GM12875 (cell line): ENCODE measurements around the gene CST2.
"Not testable (repeated sequence)": the region's sequence is repeated elsewhere in the genome, so short reads cannot be mapped to it uniquely, and the experiment has no call there.

Source experiments
- H3K4me3 ChIP-seq: one replicate; pipeline ENCODE4 v1.5.1; 2011; ENCODE audit warnings: low read depth, low read length, control low read depth
- TF ChIP-seq, protein P1 (sequence below): IDR thresholded peaks from 2 replicates; pipeline ENCODE4 v1.5.1; 2011; ENCODE audit warnings: low read depth, mild to moderate bottlenecking, control low read depth, inconsistent platforms, low read length, moderate library complexity, borderline replicate concordance; ENCODE audit not compliant: insufficient read depth

CST2 gene

DNA sequence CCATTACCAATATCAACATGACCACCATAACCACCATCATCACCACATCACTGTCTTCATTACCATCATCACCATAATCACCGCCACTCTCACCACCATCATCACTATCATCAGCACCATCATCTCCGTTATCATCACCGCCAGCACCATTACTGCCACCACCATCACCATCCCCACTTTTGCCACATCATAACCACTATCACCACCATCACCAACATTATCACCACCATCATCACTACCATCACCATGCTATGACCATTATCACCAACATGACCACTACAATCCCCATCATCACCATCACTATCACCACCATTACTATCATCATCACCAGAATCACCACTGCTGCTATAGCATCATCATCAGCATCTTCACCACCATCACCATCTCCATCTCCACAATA, 25.7 kb downstream of the CST2 start:
- no peak overlapping the region for H3K4me3 ChIP-seq
- TF ChIP-seq, protein P1, sequence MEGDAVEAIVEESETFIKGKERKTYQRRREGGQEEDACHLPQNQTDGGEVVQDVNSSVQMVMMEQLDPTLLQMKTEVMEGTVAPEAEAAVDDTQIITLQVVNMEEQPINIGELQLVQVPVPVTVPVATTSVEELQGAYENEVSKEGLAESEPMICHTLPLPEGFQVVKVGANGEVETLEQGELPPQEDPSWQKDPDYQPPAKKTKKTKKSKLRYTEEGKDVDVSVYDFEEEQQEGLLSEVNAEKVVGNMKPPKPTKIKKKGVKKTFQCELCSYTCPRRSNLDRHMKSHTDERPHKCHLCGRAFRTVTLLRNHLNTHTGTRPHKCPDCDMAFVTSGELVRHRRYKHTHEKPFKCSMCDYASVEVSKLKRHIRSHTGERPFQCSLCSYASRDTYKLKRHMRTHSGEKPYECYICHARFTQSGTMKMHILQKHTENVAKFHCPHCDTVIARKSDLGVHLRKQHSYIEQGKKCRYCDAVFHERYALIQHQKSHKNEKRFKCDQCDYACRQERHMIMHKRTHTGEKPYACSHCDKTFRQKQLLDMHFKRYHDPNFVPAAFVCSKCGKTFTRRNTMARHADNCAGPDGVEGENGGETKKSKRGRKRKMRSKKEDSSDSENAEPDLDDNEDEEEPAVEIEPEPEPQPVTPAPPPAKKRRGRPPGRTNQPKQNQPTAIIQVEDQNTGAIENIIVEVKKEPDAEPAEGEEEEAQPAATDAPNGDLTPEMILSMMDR, result no peak

- TF ChIP-seq, protein P1, result peak; percentile 55
- not testable (repeated sequence) for H3K4me3 ChIP-seq
Observed at GRCh38 chr20:23799216-23799847, 27.2 kb downstream of the CST2 start.

GRCh38 chr20:23795526-23795925, 31.0 kb downstream of the CST2 start:
- H3K4me3 ChIP-seq, result no peak overlapping the region
- TF ChIP-seq, protein P1, result no peak

DNA sequence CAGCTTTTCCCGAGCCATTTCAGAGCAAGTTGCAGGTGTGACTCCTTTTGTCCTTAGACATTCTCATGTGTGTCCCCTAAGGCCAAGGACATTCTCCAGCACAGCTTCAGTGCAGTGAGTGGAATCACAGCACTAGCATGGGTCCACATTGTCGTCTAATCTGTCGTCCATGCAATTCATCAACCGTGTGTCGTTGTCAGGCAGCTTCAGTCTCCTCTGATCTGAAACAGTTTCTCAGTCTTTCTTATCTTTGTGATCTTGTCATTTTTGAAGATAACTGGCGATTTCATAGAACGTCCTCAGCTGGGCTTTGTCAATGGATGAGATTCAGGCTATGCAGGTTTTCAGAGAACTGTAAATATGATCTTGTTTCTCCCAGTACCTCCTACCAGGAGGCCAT, 31.7 kb downstream of the CST2 start:
- TF ChIP-seq, protein P1, result no peak
- no peak overlapping the region for H3K4me3 ChIP-seq

DNA sequence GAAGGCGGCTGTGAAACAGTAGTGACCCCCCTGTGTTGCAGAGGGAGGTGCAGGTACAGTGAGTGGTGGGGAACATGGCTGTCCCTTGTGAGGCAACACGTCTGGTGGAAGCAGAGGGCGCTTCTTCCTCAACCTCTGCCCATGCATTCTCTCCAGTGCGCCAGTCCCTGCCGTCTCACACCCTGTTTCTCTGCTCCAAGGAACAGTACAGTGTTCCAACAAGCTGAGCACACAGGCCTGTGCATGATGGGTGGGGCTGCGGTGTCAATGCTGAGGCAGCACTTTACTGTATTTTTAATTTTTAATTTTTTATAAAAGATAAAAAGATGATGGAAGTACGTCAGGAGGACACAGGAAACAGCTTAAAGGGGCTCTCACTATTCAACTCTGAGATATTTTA, 32.5 kb downstream of the CST2 start:
- H3K4me3 ChIP-seq, result no peak overlapping the region
- TF ChIP-seq, protein P1, result no peak

DNA sequence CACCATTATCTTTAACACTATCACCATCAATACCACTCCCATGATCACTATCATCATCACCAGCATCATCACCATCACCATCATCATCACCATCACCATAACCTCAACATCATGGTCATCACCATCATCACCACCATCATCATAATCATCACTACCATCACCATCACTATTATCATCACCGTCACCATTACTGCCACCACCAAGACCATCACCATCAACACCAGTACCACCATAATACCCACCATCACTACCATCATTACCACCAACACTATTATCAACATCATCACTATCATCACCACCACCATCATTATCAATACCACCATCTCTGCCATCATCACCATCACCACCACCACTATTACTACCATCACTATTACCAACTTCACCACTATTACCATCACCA, 43.1 kb downstream of the CST2 start:
- TF ChIP-seq, protein P1, result no peak
- H3K4me3 ChIP-seq, result no peak overlapping the region

DNA sequence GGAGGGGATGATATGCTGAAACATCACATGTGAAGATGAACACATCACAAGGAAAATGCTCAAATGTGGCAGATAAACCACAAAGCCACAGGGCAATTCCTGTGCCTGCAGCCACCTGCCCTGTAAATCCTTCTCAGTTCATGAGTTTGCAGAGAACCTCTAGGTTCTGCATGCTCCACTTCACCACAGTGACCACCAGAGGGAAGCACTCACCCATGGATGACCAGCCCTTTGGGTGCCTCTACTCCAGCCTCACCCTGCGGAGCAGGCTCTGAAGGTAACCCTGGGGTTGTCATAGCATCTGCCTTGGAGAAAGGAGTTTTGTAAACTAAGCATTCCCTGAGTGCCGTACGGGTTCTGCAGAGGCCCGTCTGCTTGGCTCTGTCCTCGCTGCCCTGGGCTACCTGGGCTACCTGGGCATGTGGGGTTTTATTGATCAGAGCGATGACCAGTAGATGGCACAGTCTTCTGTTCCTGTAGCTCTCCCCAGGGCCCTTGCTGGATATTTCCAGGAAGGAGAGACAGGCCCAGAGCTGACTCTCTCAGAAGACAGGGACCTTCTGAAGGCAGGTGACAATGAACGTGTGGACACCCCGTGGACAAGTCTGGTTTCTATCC, 44.1 kb downstream of the CST2 start:
- TF ChIP-seq, protein P1, result peak; percentile 75; the same call in 1 of the 2 replicates

DNA sequence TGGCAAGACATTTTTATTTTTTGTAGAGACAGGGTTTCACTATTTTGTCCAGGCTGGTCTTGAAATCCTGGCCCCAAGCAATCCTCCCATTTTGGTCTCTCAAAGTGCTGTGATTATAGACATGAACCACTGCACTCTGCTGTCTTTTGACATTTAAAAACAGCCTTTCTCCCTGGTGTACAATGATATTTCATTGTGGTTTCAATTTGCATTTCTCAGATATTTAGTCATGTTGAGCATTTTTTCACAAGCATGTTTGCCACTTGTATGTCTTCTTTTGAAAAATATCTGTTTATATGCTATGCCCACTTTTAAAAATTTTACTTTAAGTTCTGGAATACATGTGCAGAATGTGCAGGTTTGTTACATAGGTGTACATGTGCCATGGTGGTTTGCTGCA, 47.9 kb downstream of the CST2 start:
- not testable (repeated sequence) for H3K4me3 ChIP-seq

More for the DNA sequence above, 44.1 kb downstream of the CST2 start:
- no peak overlapping the region for H3K4me3 ChIP-seq

GRCh38 chr20:23777380-23777779, 49.1 kb downstream of the CST2 start:
- H3K4me3 ChIP-seq, result not testable (repeated sequence)
